ENCODE measurements around the gene CEP63. TPM values are rescaled to one million over a fixed set of nuclear protein-coding genes. Genes with fewer than 3 reads are reported as not detected.

CEP63 gene
- total and polyA plus RNA-seq, 9 of the 15 experiments (the other 6 are each of a cell fraction or from before 2014, with no cell fraction given) = 5.1 to 17.8 (median 10.6) TPM

DNA sequence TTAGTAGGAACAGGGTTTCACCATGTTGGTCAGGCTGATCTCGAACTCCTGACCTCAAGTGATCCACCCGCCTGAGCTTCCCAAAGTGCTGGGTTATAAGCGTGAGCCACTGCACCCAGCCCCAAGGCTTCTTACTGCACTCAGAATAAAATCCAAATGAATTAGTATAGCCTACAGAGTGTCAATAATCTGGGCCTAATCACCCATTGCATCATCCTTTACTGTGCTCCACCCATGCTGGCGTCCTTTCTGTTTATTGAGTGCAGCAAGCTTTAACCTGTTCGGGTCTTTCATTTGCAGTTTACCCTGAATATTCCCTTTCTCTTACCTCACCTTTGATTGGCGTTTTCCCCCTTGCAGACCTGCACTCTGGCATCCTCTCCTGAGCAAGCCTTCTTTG, 77.7 kb downstream of the CEP63 start:
- in situ Hi-C loops (cut with MboI) = no loop called here
- H3K27me3 ChIP-seq (ENCODE audit: control insufficient read depth in 2 of 2, insufficient read depth in 2 of 2, low read length in 2 of 2) = no peaks in the 10 kb centered on the region
- H3K4me1 ChIP-seq (replicated peaks in 1 of 2; ENCODE audit: control insufficient read depth in 2 of 2, insufficient read depth in 2 of 2, low read length in 2 of 2) = no peaks in the 10 kb centered on the region
- no peak overlapping the region for H2AFZ ChIP-seq (ENCODE audit: low read depth, low read length)
- FAIRE-seq = no peak
- no peak overlapping the region for H3K9ac ChIP-seq (ENCODE audit: insufficient read depth in 1 of 2, low read depth in 2 of 2, low read length in 2 of 2)
- no peaks in the 10 kb centered on the region for H3K9me3 ChIP-seq (replicated peaks; ENCODE audit: control insufficient read depth, insufficient read depth, low read depth, low read length)
- BruUV-seq (replicated peaks) = no TSS peak
- ATAC-seq = peak; percentile 49; the same call in 2 of the 3 replicates
- CTCF ChIA-PET (ENCODE audit: low intra/inter-chr PET ratio) = no interaction called here
- intact Hi-C loops (cut with micrococcal nuclease) = no loop called here
- H3K9me1 ChIP-seq (ENCODE audit: control insufficient read depth, insufficient read depth, low read length) = no peaks in the 10 kb centered on the region
- POLR2A ChIA-PET = no interaction called here
- 38% methylated on average over 3 of the region's 6 CpGs for WGBS (ENCODE audit: insufficient coverage, low coverage, missing lambda C conversion rate)
- no peaks in the 10 kb centered on the region for H4K20me1 ChIP-seq (replicated peaks; ENCODE audit: control insufficient read depth, insufficient read depth, low read length)
- no peaks in the 10 kb centered on the region for H3K79me2 ChIP-seq (ENCODE audit: control insufficient read depth, insufficient read depth, low read length)
- no peak for DNase-seq (ENCODE audit: extremely low read depth in 1 of 4, low spot score in 3 of 4)
- H3K27ac ChIP-seq (ENCODE audit: extremely low read depth, low read depth, low read length) = no peak overlapping the region
- H3K4me2 ChIP-seq (ENCODE audit: insufficient read depth, low read length) = no peak overlapping the region
- no peak overlapping the region for H3K4me3 ChIP-seq
- H3K36me3 ChIP-seq (ENCODE audit: control insufficient read depth, insufficient read depth, low read length) = no peaks in the 10 kb centered on the region
- TF ChIP-seq HCFC1 (IDR thresholded peaks at IDR 0.05; ENCODE audit: low read depth, low read length) = no peak
- no peak for TF ChIP-seq EP400 (IDR thresholded peaks at IDR 0.05)
- TF ChIP-seq MTA3 (IDR thresholded peaks at IDR 0.05; ENCODE audit: borderline replicate concordance) = no peak
- no peak for TF ChIP-seq HDAC2 (IDR thresholded peaks at IDR 0.05)
- TF ChIP-seq ZNF354B (CRISPR knock-in tag; IDR thresholded peaks at IDR 0.05) = no peak
- TF ChIP-seq, protein P1, sequence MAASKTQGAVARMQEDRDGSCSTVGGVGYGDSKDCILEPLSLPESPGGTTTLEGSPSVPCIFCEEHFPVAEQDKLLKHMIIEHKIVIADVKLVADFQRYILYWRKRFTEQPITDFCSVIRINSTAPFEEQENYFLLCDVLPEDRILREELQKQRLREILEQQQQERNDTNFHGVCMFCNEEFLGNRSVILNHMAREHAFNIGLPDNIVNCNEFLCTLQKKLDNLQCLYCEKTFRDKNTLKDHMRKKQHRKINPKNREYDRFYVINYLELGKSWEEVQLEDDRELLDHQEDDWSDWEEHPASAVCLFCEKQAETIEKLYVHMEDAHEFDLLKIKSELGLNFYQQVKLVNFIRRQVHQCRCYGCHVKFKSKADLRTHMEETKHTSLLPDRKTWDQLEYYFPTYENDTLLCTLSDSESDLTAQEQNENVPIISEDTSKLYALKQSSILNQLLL (CRISPR knock-in tag; IDR thresholded peaks at IDR 0.05; ENCODE audit: borderline replicate concordance) = no peak
- no peak for TF ChIP-seq GATAD2B (IDR thresholded peaks at IDR 0.05; ENCODE audit: borderline replicate concordance)
- no peak for TF ChIP-seq PHTF2 (CRISPR knock-in tag; IDR thresholded peaks at IDR 0.05)
- TF ChIP-seq CEBPB (tag; IDR thresholded peaks at IDR 0.05) = 0 out of 2 replicates have a peak, but pooled peaks have one; percentile 8
- TF ChIP-seq, protein P2, sequence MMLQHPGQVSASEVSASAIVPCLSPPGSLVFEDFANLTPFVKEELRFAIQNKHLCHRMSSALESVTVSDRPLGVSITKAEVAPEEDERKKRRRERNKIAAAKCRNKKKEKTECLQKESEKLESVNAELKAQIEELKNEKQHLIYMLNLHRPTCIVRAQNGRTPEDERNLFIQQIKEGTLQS (IDR thresholded peaks at IDR 0.05) = peak; percentile 64
- TF ChIP-seq, protein P2 (CRISPR knock-in tag; conservative IDR thresholded peaks at IDR 0.05) = no peak
- TF ChIP-seq ZC3H4 (CRISPR knock-in tag; IDR thresholded peaks at IDR 0.05; ENCODE audit: borderline replicate concordance) = no peak
- TF ChIP-seq TEAD1 (CRISPR knock-in tag; IDR thresholded peaks at IDR 0.05) = no peak
- TF ChIP-seq CEBPG (CRISPR knock-in tag; IDR thresholded peaks at IDR 0.05) = no peak
- TF ChIP-seq CEBPG (tag; conservative IDR thresholded peaks at IDR 0.05 in 1 of 2, IDR thresholded peaks at IDR 0.05 in 1 of 2) = 0 out of 4 replicates have a peak, but pooled peaks of 1 of the 2 experiments have one; percentile 42
- TF ChIP-seq, protein P3, sequence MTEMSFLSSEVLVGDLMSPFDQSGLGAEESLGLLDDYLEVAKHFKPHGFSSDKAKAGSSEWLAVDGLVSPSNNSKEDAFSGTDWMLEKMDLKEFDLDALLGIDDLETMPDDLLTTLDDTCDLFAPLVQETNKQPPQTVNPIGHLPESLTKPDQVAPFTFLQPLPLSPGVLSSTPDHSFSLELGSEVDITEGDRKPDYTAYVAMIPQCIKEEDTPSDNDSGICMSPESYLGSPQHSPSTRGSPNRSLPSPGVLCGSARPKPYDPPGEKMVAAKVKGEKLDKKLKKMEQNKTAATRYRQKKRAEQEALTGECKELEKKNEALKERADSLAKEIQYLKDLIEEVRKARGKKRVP (CRISPR knock-in tag; IDR thresholded peaks at IDR 0.05) = no peak
- TF ChIP-seq, protein P4, sequence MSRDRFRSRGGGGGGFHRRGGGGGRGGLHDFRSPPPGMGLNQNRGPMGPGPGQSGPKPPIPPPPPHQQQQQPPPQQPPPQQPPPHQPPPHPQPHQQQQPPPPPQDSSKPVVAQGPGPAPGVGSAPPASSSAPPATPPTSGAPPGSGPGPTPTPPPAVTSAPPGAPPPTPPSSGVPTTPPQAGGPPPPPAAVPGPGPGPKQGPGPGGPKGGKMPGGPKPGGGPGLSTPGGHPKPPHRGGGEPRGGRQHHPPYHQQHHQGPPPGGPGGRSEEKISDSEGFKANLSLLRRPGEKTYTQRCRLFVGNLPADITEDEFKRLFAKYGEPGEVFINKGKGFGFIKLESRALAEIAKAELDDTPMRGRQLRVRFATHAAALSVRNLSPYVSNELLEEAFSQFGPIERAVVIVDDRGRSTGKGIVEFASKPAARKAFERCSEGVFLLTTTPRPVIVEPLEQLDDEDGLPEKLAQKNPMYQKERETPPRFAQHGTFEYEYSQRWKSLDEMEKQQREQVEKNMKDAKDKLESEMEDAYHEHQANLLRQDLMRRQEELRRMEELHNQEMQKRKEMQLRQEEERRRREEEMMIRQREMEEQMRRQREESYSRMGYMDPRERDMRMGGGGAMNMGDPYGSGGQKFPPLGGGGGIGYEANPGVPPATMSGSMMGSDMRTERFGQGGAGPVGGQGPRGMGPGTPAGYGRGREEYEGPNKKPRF (IDR thresholded peaks at IDR 0.05; ENCODE audit: low read depth, low read length) = no peak
- TF ChIP-seq ZNF239 (CRISPR knock-in tag; IDR thresholded peaks at IDR 0.05) = no peak
- no peak for TF ChIP-seq CREB1 (IDR thresholded peaks at IDR 0.05)
- TF ChIP-seq CREB1 (CRISPR knock-in tag; IDR thresholded peaks at IDR 0.05) = no peak
